CD14-positive monocyte (primary cell): Measurements from ENCODE around the gene GATAD2A. TPM values are rescaled to one million over a fixed set of nuclear protein-coding genes. Genes with fewer than 3 reads are reported as not detected.
A peak's percentile ranks its signal among the peaks of the same experiment; 100 is the strongest.

ENCODE experiments used
- DNase-seq, 3 donors: peaks; one replicate each; pipeline ENCODE4 v3.0.0-alpha.2; 2011 to 2022
- H2AFZ ChIP-seq: 2 replicates; pipeline ENCODE4 v1.6.0; 2012; ENCODE audit warnings: mild to moderate bottlenecking, low read depth, low read length, inconsistent platforms; ENCODE audit not compliant: insufficient read depth, poor library complexity, severe bottlenecking
- H3K27ac ChIP-seq, 2 donors: 1 replicate in 1 of 2; 2 replicates in 1 of 2; pipeline ENCODE4 v1.5.1; 2012 to 2013; ENCODE audit warnings: low read length in 2 of 2, control low read depth in 1 of 2, inconsistent platforms in 1 of 2, low read depth in 1 of 2, mild to moderate bottlenecking in 1 of 2
- H3K27me3 ChIP-seq, 2 donors: one replicate each; pipeline versions ENCODE4 v1.6.0 to v1.6.1; 2011 to 2013; ENCODE audit warnings: low read length in 2 of 2; ENCODE audit not compliant: control insufficient read depth in 2 of 2, insufficient read depth in 2 of 2
- H3K36me3 ChIP-seq, 2 donors: replicated peaks in 1 of 2; 1 replicate in 1 of 2; 2 replicates in 1 of 2; pipeline versions ENCODE4 v1.5.1 to v1.6.1; 2012 to 2013; ENCODE audit warnings: low read length in 2 of 2, control low read depth in 1 of 2, inconsistent platforms in 1 of 2, mild to moderate bottlenecking in 1 of 2; ENCODE audit not compliant: insufficient read depth in 2 of 2, control insufficient read depth in 1 of 2
- H3K4me1 ChIP-seq, 2 donors: 1 replicate in 1 of 2; 2 replicates in 1 of 2; pipeline versions ENCODE4 v1.5.1 to v1.6.1; 2012 to 2013; ENCODE audit warnings: low read length in 2 of 2, control low read depth in 1 of 2, inconsistent platforms in 1 of 2, mild to moderate bottlenecking in 1 of 2, moderate library complexity in 1 of 2; ENCODE audit not compliant: insufficient read depth in 2 of 2, control insufficient read depth in 1 of 2
- H3K4me2 ChIP-seq: replicated peaks from 2 replicates; pipeline ENCODE3; 2012; ENCODE audit warnings: low read length, moderate library complexity, mild to moderate bottlenecking; ENCODE audit not compliant: poor library complexity, severe bottlenecking; ENCODE audit errors: extremely low read depth
- H3K4me3 ChIP-seq, 3 experiments: fragments of 200-600 bp in 1 of 3; sonication (generic) in 1 of 3; replicated peaks in 1 of 3; 1 replicate in 2 of 3; 2 replicates in 1 of 3; pipeline ENCODE4 v1.5.1; 2011 to 2013; ENCODE audit warnings: low read length in 3 of 3, mild to moderate bottlenecking in 3 of 3, control low read depth in 2 of 3, low read depth in 2 of 3, inconsistent platforms in 1 of 3, moderate library complexity in 1 of 3
- H3K79me2 ChIP-seq: 2 replicates; pipeline ENCODE4 v1.6.0; 2012; ENCODE audit warnings: mild to moderate bottlenecking, control low read depth, inconsistent platforms, low read length, moderate library complexity; ENCODE audit not compliant: insufficient read depth
- H3K9ac ChIP-seq: 2 replicates; pipeline ENCODE4 v1.6.0; 2017; ENCODE audit warnings: low read length, mild to moderate bottlenecking; ENCODE audit not compliant: insufficient read depth, poor library complexity, severe bottlenecking
- H3K9me3 ChIP-seq, 2 donors: replicated peaks in 1 of 2; 1 replicate in 1 of 2; 2 replicates in 1 of 2; pipeline versions ENCODE4 v1.5.1 to v1.6.1; 2012 to 2013; ENCODE audit warnings: low read length in 2 of 2, control low read depth in 1 of 2; ENCODE audit not compliant: control insufficient read depth in 1 of 2, insufficient read depth in 1 of 2
- H4K20me1 ChIP-seq: 2 replicates; pipeline ENCODE4 v1.6.0; 2012; ENCODE audit warnings: mild to moderate bottlenecking, low read length, control low read depth, moderate library complexity; ENCODE audit not compliant: insufficient read depth
- H3K27ac Mint-ChIP-seq, 7 donors: one replicate each; pipeline ENCODE4 v1.8.0; 2020; ENCODE audit warnings: mild to moderate bottlenecking in 7 of 7, mixed read lengths in 7 of 7, moderate library complexity in 6 of 7, inconsistent platforms in 2 of 7
- H3K27me3 Mint-ChIP-seq, 3 donors: one replicate each; pipeline ENCODE4 v1.8.0; 2021 to 2022; ENCODE audit warnings: low read depth in 3 of 3, mild to moderate bottlenecking in 3 of 3, mixed read lengths in 3 of 3, moderate library complexity in 3 of 3, inconsistent platforms in 1 of 3
- H3K36me3 Mint-ChIP-seq, 2 donors: one replicate each; pipeline ENCODE4 v1.8.0; 2020; ENCODE audit warnings: mixed read lengths in 2 of 2, inconsistent platforms in 1 of 2, mild to moderate bottlenecking in 1 of 2
- H3K4me1 Mint-ChIP-seq: one replicate; pipeline ENCODE4 v1.8.0; 2020; ENCODE audit warnings: mild to moderate bottlenecking, mixed read lengths
- H3K4me3 Mint-ChIP-seq, 2 donors: one replicate each; pipeline ENCODE4 v1.8.0; 2020; ENCODE audit warnings: mild to moderate bottlenecking in 2 of 2, mixed read lengths in 2 of 2, moderate library complexity in 1 of 2
- H3K9me3 Mint-ChIP-seq, 7 donors: one replicate each; pipeline ENCODE4 v1.8.0; 2020 to 2022; ENCODE audit warnings: mixed read lengths in 7 of 7, mild to moderate bottlenecking in 6 of 7, moderate library complexity in 6 of 7, inconsistent platforms in 2 of 7
- CTCF ChIP-seq: fragments of 200-600 bp; IDR thresholded peaks from one replicate; pipeline ENCODE4 v1.8.0; 2022; ENCODE audit warnings: antibody characterized with exemption, mild to moderate bottlenecking
- WGBS: methylation state at CpG from one replicate; pipeline ENCODE4 v1.1.5; 2013; ENCODE audit warnings: missing lambda C conversion rate; ENCODE audit not compliant: insufficient coverage; 5-methylcytosine and 5-hydroxymethylcytosine counted together
- intact Hi-C, 2 donors: fragments of 100-400 bp; cut with micrococcal nuclease; formaldehyde crosslinking; loops; one replicate each; pipeline versions ENCODE4 v1.15.0 to v1.15.1; 2023
- polyA plus RNA-seq, 3 donors: library from polyadenylated mRNA; depleted of rRNA in 1 of 3; unstranded in 2 of 3; stranded (reverse) in 1 of 3; fragments of 300-500 nt in 2 of 3; fragments of >200 nt in 1 of 3; fragmentation: Illumina TruSeq in 2 of 3; gene quantifications; 1 replicate in 2 of 3; 2 replicates in 1 of 3; pipeline ENCODE4 v1.2.3, GENCODE V29; 2012 to 2021

Gene GATAD2A
- polyA plus RNA-seq, 3 donors, result 8.0 to 35.9 (median 8.7) TPM

GRCh38 chr19:19501798-19502197, 96.3 kb downstream of the GATAD2A start:
- H3K36me3 Mint-ChIP-seq, result peaks cover 94 to 98% of the 10 kb centered on the region in 2 donors
- intact Hi-C loops, result no loop called here

GRCh38 chr19:19502281-19502680, 96.8 kb downstream of the GATAD2A start:
- TF ChIP-seq CTCF, result no peak
- Mint-ChIP-seq H3K27me3 (peaks cover 0 to 3% (median 0%) of the 10 kb centered on the region in 3 donors), H3K27ac (peak overlapping the region in 3 of 7 donors; percentile 27 to 30 (median 30)), H3K4me1 (peaks cover 1% of the 10 kb centered on the region), H3K4me3 (no peak overlapping the region), H3K36me3 (peaks cover 93 to 98% of the 10 kb centered on the region in 2 donors), H3K9me3 (peaks cover 0 to 5% (median 0%) of the 10 kb centered on the region in 7 donors)
- DNase-seq, result no peak
- intact Hi-C loops, result no loop called here
- Histone ChIP-seq H3K36me3 (peaks cover 97 to 100% of the 10 kb centered on the region in 2 donors), H3K4me1 (no peaks in the 10 kb centered on the region), H4K20me1 (peaks cover 31% of the 10 kb centered on the region), H2AFZ (no peak overlapping the region), H3K4me3 (no peak overlapping the region), H3K27ac (no peak overlapping the region), H3K9ac (no peak overlapping the region), H3K4me2 (no peak overlapping the region), H3K27me3 (no peaks in the 10 kb centered on the region), H3K79me2 (no peaks in the 10 kb centered on the region), H3K9me3 (no peaks in the 10 kb centered on the region)
- 94% methylated on average over 16 of the region's 19 CpGs for WGBS

More at GRCh38 chr19:19501798-19502197, 96.3 kb downstream of the GATAD2A start:
- H3K36me3 ChIP-seq, result peaks cover 97 to 100% of the 10 kb centered on the region in 2 donors
- H3K27me3 ChIP-seq, result no peaks in the 10 kb centered on the region
- H3K4me1 Mint-ChIP-seq, result peaks cover 2% of the 10 kb centered on the region
- H2AFZ ChIP-seq, result no peak overlapping the region
- no peaks in the 10 kb centered on the region for H3K9me3 ChIP-seq
- H3K4me1 ChIP-seq, result no peaks in the 10 kb centered on the region
- H4K20me1 ChIP-seq, result peaks cover 31% of the 10 kb centered on the region
- H3K27me3 Mint-ChIP-seq, result peaks cover 0 to 3% (median 0%) of the 10 kb centered on the region in 3 donors
- H3K9ac ChIP-seq, result no peak overlapping the region
- no peak for TF ChIP-seq CTCF
- DNase-seq, result no peak
- H3K9me3 Mint-ChIP-seq, result peaks cover 0 to 5% (median 0%) of the 10 kb centered on the region in 7 donors
- WGBS, result 99% methylated on average over 11 of the region's 26 CpGs
- no peak overlapping the region for H3K4me3 ChIP-seq
- no peak overlapping the region for H3K4me3 Mint-ChIP-seq
- H3K4me2 ChIP-seq, result no peak overlapping the region
- no peak overlapping the region for H3K27ac ChIP-seq
- H3K27ac Mint-ChIP-seq, result peak overlapping the region in 1 of 7 donors; percentile 19
- no peaks in the 10 kb centered on the region for H3K79me2 ChIP-seq
